ENCODE results near the gene PCED1B.

PCED1B gene

DNA sequence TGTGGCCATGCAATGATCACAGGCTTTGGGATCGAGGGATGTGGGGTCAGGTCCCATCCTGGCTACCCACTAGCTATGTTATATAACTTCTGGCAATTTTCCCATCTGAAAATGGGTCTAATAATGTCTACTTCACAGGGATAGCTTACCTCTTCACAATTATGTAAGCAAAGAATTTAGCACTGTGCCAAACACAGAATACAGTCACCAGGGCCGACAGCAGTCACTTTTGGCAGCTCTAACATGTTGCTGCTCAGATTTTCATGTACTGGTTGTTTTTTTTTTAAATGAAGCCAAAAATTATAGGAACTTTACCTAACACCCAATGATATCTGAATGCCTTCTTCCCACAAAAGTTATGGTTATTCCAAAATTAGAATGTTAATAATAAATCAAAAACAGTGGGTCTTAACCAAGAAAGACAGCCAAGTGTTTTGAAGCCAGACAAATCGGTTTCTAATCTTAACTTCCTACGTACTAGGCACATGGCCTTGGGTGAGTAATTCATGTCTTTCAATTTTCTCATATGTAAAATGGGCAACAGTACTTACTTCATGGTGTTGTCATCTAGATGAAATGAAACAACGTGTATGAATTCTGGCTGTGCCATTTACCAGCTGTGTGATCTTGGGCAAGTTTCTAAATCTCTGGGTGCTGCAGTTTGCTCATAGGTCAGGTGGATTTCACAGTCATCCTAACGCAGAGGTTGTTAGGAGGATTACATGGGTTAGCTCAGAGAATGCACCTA is 13.0 kb upstream of the PCED1B start:
- peaks cover 7% of the 10 kb centered on the region for H3K27me3 Mint-ChIP-seq (ENCODE audit: low read depth, poor library complexity)
- no peak overlapping the region for H3K4me3 Mint-ChIP-seq
- H3K36me3 Mint-ChIP-seq (ENCODE audit: low read depth), result no peaks in the 10 kb centered on the region
- DNase-seq, result no peak
- H3K9me3 Mint-ChIP-seq, result peaks cover 10% of the 10 kb centered on the region
- TF ChIP-seq, protein P1, sequence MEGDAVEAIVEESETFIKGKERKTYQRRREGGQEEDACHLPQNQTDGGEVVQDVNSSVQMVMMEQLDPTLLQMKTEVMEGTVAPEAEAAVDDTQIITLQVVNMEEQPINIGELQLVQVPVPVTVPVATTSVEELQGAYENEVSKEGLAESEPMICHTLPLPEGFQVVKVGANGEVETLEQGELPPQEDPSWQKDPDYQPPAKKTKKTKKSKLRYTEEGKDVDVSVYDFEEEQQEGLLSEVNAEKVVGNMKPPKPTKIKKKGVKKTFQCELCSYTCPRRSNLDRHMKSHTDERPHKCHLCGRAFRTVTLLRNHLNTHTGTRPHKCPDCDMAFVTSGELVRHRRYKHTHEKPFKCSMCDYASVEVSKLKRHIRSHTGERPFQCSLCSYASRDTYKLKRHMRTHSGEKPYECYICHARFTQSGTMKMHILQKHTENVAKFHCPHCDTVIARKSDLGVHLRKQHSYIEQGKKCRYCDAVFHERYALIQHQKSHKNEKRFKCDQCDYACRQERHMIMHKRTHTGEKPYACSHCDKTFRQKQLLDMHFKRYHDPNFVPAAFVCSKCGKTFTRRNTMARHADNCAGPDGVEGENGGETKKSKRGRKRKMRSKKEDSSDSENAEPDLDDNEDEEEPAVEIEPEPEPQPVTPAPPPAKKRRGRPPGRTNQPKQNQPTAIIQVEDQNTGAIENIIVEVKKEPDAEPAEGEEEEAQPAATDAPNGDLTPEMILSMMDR (IDR thresholded peaks at IDR 0.05), result no peak
- peaks cover 20% of the 10 kb centered on the region for H3K4me1 Mint-ChIP-seq
- no peak overlapping the region for H3K27ac Mint-ChIP-seq

DNA sequence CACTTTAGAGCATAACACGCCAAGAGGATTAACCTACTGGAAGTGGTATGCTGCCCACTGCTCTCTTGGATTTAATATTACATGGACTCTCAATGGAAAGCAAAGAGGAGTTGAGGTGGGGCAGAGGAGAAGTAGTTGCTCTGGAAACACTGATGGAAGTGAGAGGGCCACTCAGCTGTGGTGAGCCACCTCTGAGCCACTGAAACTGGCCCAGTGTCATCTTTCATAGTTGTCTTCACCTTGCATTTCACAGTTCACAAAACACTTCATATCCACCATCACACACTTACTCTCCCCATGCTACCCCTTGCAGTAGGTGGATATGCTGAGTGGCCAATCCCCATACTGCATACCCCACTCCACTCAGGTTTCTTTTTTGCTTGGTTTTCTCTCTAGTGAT is 12.2 kb upstream of the PCED1B start:
- peak overlapping the region; percentile 1 for H3K27ac Mint-ChIP-seq
- H3K27me3 Mint-ChIP-seq (ENCODE audit: low read depth, poor library complexity), result peaks cover 7% of the 10 kb centered on the region
- no peak for DNase-seq
- H3K4me1 Mint-ChIP-seq, result peaks cover 20% of the 10 kb centered on the region
- no peaks in the 10 kb centered on the region for H3K36me3 Mint-ChIP-seq (ENCODE audit: low read depth)
- peaks cover 5% of the 10 kb centered on the region for H3K9me3 Mint-ChIP-seq
- H3K4me3 Mint-ChIP-seq, result no peak overlapping the region
- TF ChIP-seq, protein P1 (IDR thresholded peaks at IDR 0.05), result no peak

DNA sequence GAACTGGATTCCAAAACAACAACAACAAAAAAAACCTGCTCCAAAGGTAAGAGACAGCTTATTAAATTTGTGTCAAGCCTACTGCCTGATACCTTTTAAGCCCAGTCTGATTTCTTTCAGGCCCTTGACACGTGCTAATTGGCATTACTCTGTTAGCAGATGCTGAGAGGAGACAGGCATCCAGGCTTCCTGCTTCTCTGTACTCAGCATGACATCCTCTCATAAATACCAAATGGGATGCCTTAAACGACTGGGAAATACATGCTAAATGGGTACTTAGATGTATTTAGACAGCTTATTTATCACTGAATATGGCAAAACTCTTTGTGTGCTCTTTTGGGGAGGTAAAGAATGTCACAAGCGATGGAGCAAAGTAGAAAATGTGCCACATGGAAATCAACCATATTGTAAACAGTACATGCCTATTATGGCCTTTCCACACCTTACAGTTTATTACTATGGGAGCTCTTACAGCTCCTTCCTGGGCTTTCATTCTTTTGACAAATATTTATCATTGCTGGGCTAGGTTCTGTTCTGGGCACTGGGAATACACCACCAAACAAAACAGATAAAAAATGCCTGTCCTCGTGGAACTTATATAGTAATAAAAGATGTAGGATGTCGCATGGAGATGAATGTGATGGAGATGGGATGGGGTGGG is 11.5 kb upstream of the PCED1B start:
- TF ChIP-seq, protein P1 (IDR thresholded peaks at IDR 0.05), result no peak
- Mint-ChIP-seq H3K4me1 (peaks cover 20% of the 10 kb centered on the region), H3K4me3 (no peak overlapping the region), H3K36me3 (ENCODE audit: low read depth) (no peaks in the 10 kb centered on the region), H3K27ac (no peak overlapping the region), H3K27me3 (ENCODE audit: low read depth, poor library complexity) (peaks cover 7% of the 10 kb centered on the region), H3K9me3 (peaks cover 5% of the 10 kb centered on the region)
- DNase-seq, result no peak

DNA sequence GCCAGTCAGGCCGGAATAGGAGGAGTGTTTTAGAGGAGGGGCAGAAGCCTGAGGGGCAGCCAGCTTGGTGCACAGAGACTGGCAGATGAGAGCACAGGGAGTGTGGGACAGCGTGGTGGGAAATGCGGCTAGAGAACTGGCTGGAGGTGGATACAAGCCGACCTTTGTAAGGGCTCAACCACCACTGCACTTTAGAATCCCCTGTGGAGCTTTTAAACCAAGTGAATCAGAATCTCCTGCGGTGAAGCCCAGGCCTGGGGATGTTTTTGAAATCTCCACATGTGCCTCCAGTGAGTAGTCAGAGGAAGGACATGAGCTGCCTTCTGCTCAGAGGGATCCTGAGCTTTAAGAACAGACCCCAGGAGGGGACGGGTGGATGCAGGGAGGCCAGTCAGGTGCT is 10.9 kb upstream of the PCED1B start:
- Mint-ChIP-seq H3K9me3 (no peaks in the 10 kb centered on the region), H3K27me3 (ENCODE audit: low read depth, poor library complexity) (peaks cover 7% of the 10 kb centered on the region), H3K36me3 (ENCODE audit: low read depth) (no peaks in the 10 kb centered on the region), H3K4me1 (peaks cover 20% of the 10 kb centered on the region), H3K27ac (peak overlapping the region; percentile 5), H3K4me3 (peak overlapping the region; percentile 10)
- TF ChIP-seq, protein P1 (IDR thresholded peaks at IDR 0.05), result no peak
- no peak for DNase-seq

DNA sequence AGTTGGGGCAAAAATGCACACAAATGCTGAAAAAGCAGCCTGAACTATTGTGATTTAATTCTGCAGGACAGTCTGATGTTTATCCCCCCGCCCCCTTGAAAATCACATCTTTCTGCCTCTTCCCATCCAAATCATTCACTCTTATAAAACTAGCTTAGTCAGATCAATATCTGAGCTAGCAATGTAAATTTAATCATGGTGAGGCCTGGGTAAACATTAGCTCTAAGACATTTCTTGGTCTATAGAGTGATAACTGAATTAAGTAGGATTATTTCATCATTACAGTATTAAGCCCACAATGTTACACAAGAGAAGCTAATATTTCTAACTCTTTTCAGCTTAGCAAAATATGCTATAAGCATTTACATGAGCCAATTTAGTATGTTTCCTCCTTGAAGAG is 9.1 kb upstream of the PCED1B start:
- H3K9me3 Mint-ChIP-seq, result no peaks in the 10 kb centered on the region
- peaks cover 20% of the 10 kb centered on the region for H3K4me1 Mint-ChIP-seq
- peaks cover 7% of the 10 kb centered on the region for H3K27me3 Mint-ChIP-seq (ENCODE audit: low read depth, poor library complexity)
- H3K27ac Mint-ChIP-seq, result no peak overlapping the region
- no peak overlapping the region for H3K4me3 Mint-ChIP-seq
- TF ChIP-seq, protein P1 (IDR thresholded peaks at IDR 0.05), result no peak
- no peak for DNase-seq
- H3K36me3 Mint-ChIP-seq (ENCODE audit: low read depth), result no peaks in the 10 kb centered on the region

Data from nephron progenitor cell (in vitro differentiated cells).